ENCODE measurements around the gene PLP2. TPM values are rescaled to one million over a fixed set of nuclear protein-coding genes. Genes with fewer than 3 reads are reported as not detected.
A peak's percentile ranks its signal among the peaks of the same experiment; 100 is the strongest.

PLP2 gene
- polyA plus RNA-seq, 6 donors from 2014 or later: 110 to 208 (median 153) TPM

- peaks cover 0 to 11% (median 0%) of the 10 kb centered on the region in 3 donors for H3K27me3 Mint-ChIP-seq
- no peak for ATAC-seq (ENCODE audit: low read depth in 2 of 2)
- peaks cover 15 to 22% (median 18%) of the 10 kb centered on the region in 3 donors for H3K4me1 Mint-ChIP-seq
- H3K4me3 Mint-ChIP-seq: peak overlapping the region in 2 of 8 donors; percentile 17 to 79
- no peak for DNase-seq
- peaks cover 0 to 2% (median 0%) of the 10 kb centered on the region in 7 donors for H3K9me3 Mint-ChIP-seq
- H3K27ac Mint-ChIP-seq: no peak overlapping the region
- no peaks in the 10 kb centered on the region for H3K36me3 Mint-ChIP-seq
Measured at GRCh38 chrX:49197543-49198087, 25.9 kb downstream of the PLP2 start.

GRCh38 chrX:49198540-49199314 is 27.0 kb downstream of the PLP2 start:
- Mint-ChIP-seq H3K9me3 (peaks cover 0 to 2% (median 0%) of the 10 kb centered on the region in 7 donors), H3K36me3 (no peaks in the 10 kb centered on the region), H3K4me1 (peaks cover 12 to 18% (median 14%) of the 10 kb centered on the region in 3 donors), H3K27ac (no peak overlapping the region), H3K4me3 (peak overlapping the region; percentile 24 to 79 (median 47)), H3K27me3 (peaks cover 0 to 11% (median 0%) of the 10 kb centered on the region in 3 donors)
- DNase-seq: no peak
- no peak for ATAC-seq (ENCODE audit: low read depth in 2 of 2)

- Mint-ChIP-seq H3K4me3 (peak overlapping the region in 1 of 8 donors; percentile 48), H3K4me1 (peaks cover 11 to 18% (median 12%) of the 10 kb centered on the region in 3 donors), H3K9me3 (peaks cover 0 to 2% (median 0%) of the 10 kb centered on the region in 7 donors), H3K27ac (no peak overlapping the region), H3K27me3 (peaks cover 0 to 16% (median 0%) of the 10 kb centered on the region in 3 donors), H3K36me3 (no peaks in the 10 kb centered on the region)
- ATAC-seq (ENCODE audit: low read depth in 2 of 2): no peak
- DNase-seq: no peak
Measured at GRCh38 chrX:49199315-49199595, 27.6 kb downstream of the PLP2 start.

GRCh38 chrX:49199906-49200771 is 28.4 kb downstream of the PLP2 start, which contains the start of gene SYP:
TSS of gene SYP (minus strand) at chrX:49200193. CDS start at chrX:49200186, 7 bp downstream.
- Mint-ChIP-seq H3K9me3 (peaks cover 0 to 2% (median 0%) of the 10 kb centered on the region in 7 donors), H3K27me3 (peaks cover 0 to 17% (median 0%) of the 10 kb centered on the region in 3 donors), H3K4me3 (peak within 1 kb of the TSS; percentile 48 to 85 (median 78)), H3K27ac (peak within 1 kb of the TSS in 4 of 6 donors; percentile 49 to 69 (median 63)), H3K4me1 (peaks cover 11 to 18% (median 12%) of the 10 kb centered on the region in 3 donors), H3K36me3 (no peaks in the 10 kb centered on the region)
- peak; percentile 84 for DNase-seq
- ATAC-seq (ENCODE audit: low read depth in 2 of 2): peak; percentile 95 to 96

- peaks cover 0 to 17% (median 0%) of the 10 kb centered on the region in 3 donors for H3K27me3 Mint-ChIP-seq
- H3K36me3 Mint-ChIP-seq: no peaks in the 10 kb centered on the region
- peak overlapping the region in 1 of 8 donors; percentile 51 for H3K4me3 Mint-ChIP-seq
- DNase-seq: no peak
- no peak for ATAC-seq (ENCODE audit: low read depth in 2 of 2)
- H3K4me1 Mint-ChIP-seq: peaks cover 11 to 18% (median 12%) of the 10 kb centered on the region in 3 donors
- no peak overlapping the region for H3K27ac Mint-ChIP-seq
- peaks cover 0 to 2% (median 0%) of the 10 kb centered on the region in 7 donors for H3K9me3 Mint-ChIP-seq
Measured at GRCh38 chrX:49202022-49202421, 30.3 kb downstream of the PLP2 start.

- H3K27me3 Mint-ChIP-seq: peaks cover 0 to 9% (median 0%) of the 10 kb centered on the region in 3 donors
- H3K4me1 Mint-ChIP-seq: peaks cover 4 to 13% (median 5%) of the 10 kb centered on the region in 3 donors
- no peak for ATAC-seq (ENCODE audit: low read depth in 2 of 2)
- H3K27ac Mint-ChIP-seq: no peak overlapping the region
- no peaks in the 10 kb centered on the region for H3K36me3 Mint-ChIP-seq
- no peak for DNase-seq
- peaks cover 0 to 2% (median 0%) of the 10 kb centered on the region in 7 donors for H3K9me3 Mint-ChIP-seq
- no peak overlapping the region for H3K4me3 Mint-ChIP-seq
Measured at GRCh38 chrX:49203536-49203935, 31.8 kb downstream of the PLP2 start.

- DNase-seq: no peak
- H3K4me1 Mint-ChIP-seq: peaks cover 3 to 10% (median 4%) of the 10 kb centered on the region in 3 donors
- no peak for ATAC-seq (ENCODE audit: low read depth in 2 of 2)
- H3K27ac Mint-ChIP-seq: no peak overlapping the region
- peaks cover 0 to 2% (median 0%) of the 10 kb centered on the region in 7 donors for H3K9me3 Mint-ChIP-seq
- no peak overlapping the region for H3K4me3 Mint-ChIP-seq
- peaks cover 0 to 7% (median 0%) of the 10 kb centered on the region in 3 donors for H3K27me3 Mint-ChIP-seq
- H3K36me3 Mint-ChIP-seq: no peaks in the 10 kb centered on the region
Measured at GRCh38 chrX:49204017-49204416, 32.3 kb downstream of the PLP2 start.

- H3K27ac Mint-ChIP-seq: peak overlapping the region in 1 of 6 donors; percentile 76
- peaks cover 0 to 7% (median 0%) of the 10 kb centered on the region in 3 donors for H3K27me3 Mint-ChIP-seq
- no peak for ATAC-seq (ENCODE audit: low read depth in 2 of 2)
Measured at GRCh38 chrX:49204709-49205108, 33.0 kb downstream of the PLP2 start.

GRCh38 chrX:49205443-49205842 is 33.7 kb downstream of the PLP2 start:
- Mint-ChIP-seq H3K27ac (no peak overlapping the region), H3K9me3 (peaks cover 0 to 2% (median 0%) of the 10 kb centered on the region in 7 donors), H3K27me3 (peaks cover 0 to 7% (median 0%) of the 10 kb centered on the region in 3 donors), H3K36me3 (no peaks in the 10 kb centered on the region), H3K4me3 (no peak overlapping the region), H3K4me1 (peaks cover 0 to 6% (median 4%) of the 10 kb centered on the region in 3 donors)
- DNase-seq (no peak), ATAC-seq (ENCODE audit: low read depth in 2 of 2) (no peak)

More at GRCh38 chrX:49204709-49205108, 33.0 kb downstream of the PLP2 start:
- Mint-ChIP-seq H3K4me3 (no peak overlapping the region), H3K4me1 (peaks cover 0 to 7% (median 4%) of the 10 kb centered on the region in 3 donors), H3K9me3 (peaks cover 0 to 2% (median 0%) of the 10 kb centered on the region in 7 donors), H3K36me3 (no peaks in the 10 kb centered on the region)
- DNase-seq: no peak

- no peak overlapping the region for H3K27ac Mint-ChIP-seq
- peaks cover 0 to 15% (median 0%) of the 10 kb centered on the region in 3 donors for H3K27me3 Mint-ChIP-seq
- H3K9me3 Mint-ChIP-seq: no peaks in the 10 kb centered on the region
- DNase-seq (no peak), ATAC-seq (ENCODE audit: low read depth in 2 of 2) (no peak)
- no peaks in the 10 kb centered on the region for H3K36me3 Mint-ChIP-seq
- H3K4me1 Mint-ChIP-seq: no peaks in the 10 kb centered on the region
- no peak overlapping the region for H3K4me3 Mint-ChIP-seq
Measured at GRCh38 chrX:49206543-49206942, 34.8 kb downstream of the PLP2 start.

GRCh38 chrX:49208399-49208798 is 36.7 kb downstream of the PLP2 start:
- Mint-ChIP-seq H3K9me3 (peaks cover 0 to 13% (median 0%) of the 10 kb centered on the region in 7 donors), H3K4me3 (no peak overlapping the region), H3K27me3 (peaks cover 0 to 15% (median 0%) of the 10 kb centered on the region in 3 donors), H3K36me3 (peaks cover 0 to 7% of the 10 kb centered on the region in 2 donors), H3K27ac (no peak overlapping the region), H3K4me1 (no peaks in the 10 kb centered on the region)
- DNase-seq (no peak), ATAC-seq (ENCODE audit: low read depth in 2 of 2) (no peak)

GRCh38 chrX:49209434-49210251 is 37.9 kb downstream of the PLP2 start:
- ATAC-seq (ENCODE audit: low read depth in 2 of 2): peak; percentile 25 to 27

More at GRCh38 chrX:49209434-49210251, 37.9 kb downstream of the PLP2 start:
- Mint-ChIP-seq H3K4me3 (peak overlapping the region in 6 of 8 donors; percentile 6 to 47 (median 18)), H3K27me3 (peaks cover 0 to 9% (median 0%) of the 10 kb centered on the region in 3 donors), H3K36me3 (peaks cover 0 to 10% of the 10 kb centered on the region in 2 donors), H3K4me1 (no peaks in the 10 kb centered on the region), H3K9me3 (peaks cover 0 to 16% (median 0%) of the 10 kb centered on the region in 7 donors), H3K27ac (no peak overlapping the region)
- no peak for DNase-seq
